DOHH2 (cell line): Measurements from ENCODE around the gene TSHZ2.

ENCODE experiments used
- CTCF ChIP-seq: fragments of 200-600 bp; sonication (generic); IDR thresholded peaks from one replicate; pipeline ENCODE4 v1.5.1; 2014; ENCODE audit warnings: antibody characterized with exemption, mild to moderate bottlenecking, low read depth, low read length; ENCODE audit not compliant: poor library complexity, severe bottlenecking
- EZH2phosphoT487 ChIP-seq: fragments of 200-600 bp; sonication (generic); IDR thresholded peaks from 2 replicates; pipeline ENCODE4 v1.6.1; 2017; ENCODE audit warnings: borderline replicate concordance, mild to moderate bottlenecking, antibody characterized with exemption, low read length, moderate library complexity, mixed read lengths

- TF ChIP-seq CTCF (no peak), EZH2phosphoT487 (no peak)
These were observed 250.8 kb downstream of the TSHZ2 start for GRCh38 chr20:53222932-53223331.
